Erythroblast (primary cell): Measurements from ENCODE around the gene EGFR.

Experiments
- GATA1 ChIP-seq: IDR thresholded peaks from 2 replicates; pipeline ENCODE4 v1.6.1; 2011; ENCODE audit warnings: low read depth, mild to moderate bottlenecking, control low read depth, low read length, moderate library complexity
- POLR2A ChIP-seq: IDR thresholded peaks from 2 replicates; pipeline ENCODE4 v1.6.1; 2011; ENCODE audit warnings: mild to moderate bottlenecking, low read length

GRCh38 chr7:55129541-55130394 lies 111.0 kb downstream of the EGFR start:
- TF ChIP-seq GATA1 (no peak), POLR2A (no peak)
